Lung (tissue), 12 donors: ENCODE measurements around the gene COL4A3. TPM values are rescaled to one million over a fixed set of nuclear protein-coding genes. Genes with fewer than 3 reads are reported as not detected.

Source experiments
- ATAC-seq: fragments of 200-7000 bp; cut with Tn5 transposase; one replicate; pipeline ENCODE4 v1.9.1; 2020; ENCODE audit warnings: moderate number of reproducible peaks; ENCODE audit not compliant: insufficient read depth, low FRiP score
- DNase-seq, 3 donors: peaks; one replicate each; pipeline ENCODE4 v3.0.0-alpha.2; 2013 to 2017
- H3K27ac ChIP-seq, 2 donors: one replicate each; pipeline ENCODE4 v1.5.1; 2013; ENCODE audit warnings: mild to moderate bottlenecking in 2 of 2, moderate library complexity in 2 of 2, control low read depth in 1 of 2, inconsistent platforms in 1 of 2, low read depth in 1 of 2, low read length in 1 of 2
- H3K27me3 ChIP-seq, 3 donors: one replicate each; pipeline ENCODE4 v1.5.1; 2013; ENCODE audit warnings: low read length in 2 of 3; ENCODE audit not compliant: control insufficient read depth in 3 of 3, insufficient read depth in 3 of 3
- H3K36me3 ChIP-seq, 4 donors: one replicate each; pipeline ENCODE4 v1.5.1; 2013; ENCODE audit warnings: low read length in 4 of 4, mild to moderate bottlenecking in 1 of 4, moderate library complexity in 1 of 4; ENCODE audit not compliant: control insufficient read depth in 4 of 4, insufficient read depth in 4 of 4
- H3K4me1 ChIP-seq, 5 donors: one replicate each; pipeline ENCODE4 v1.5.1; 2013; ENCODE audit warnings: low read length in 5 of 5, mild to moderate bottlenecking in 2 of 5, moderate library complexity in 1 of 5; ENCODE audit not compliant: control insufficient read depth in 5 of 5, insufficient read depth in 5 of 5
- H3K4me3 ChIP-seq: one replicate; pipeline ENCODE4 v1.5.1; 2013; ENCODE audit warnings: mild to moderate bottlenecking, control low read depth, moderate library complexity
- H3K9ac ChIP-seq, 2 donors: one replicate each; pipeline ENCODE4 v1.5.1; 2013; ENCODE audit warnings: low read length in 2 of 2, control low read depth in 1 of 2; ENCODE audit not compliant: insufficient read depth in 1 of 2
- H3K9me3 ChIP-seq, 4 donors: one replicate each; pipeline ENCODE4 v1.5.1; 2013; ENCODE audit warnings: low read length in 3 of 4, mild to moderate bottlenecking in 1 of 4, moderate library complexity in 1 of 4; ENCODE audit not compliant: control insufficient read depth in 4 of 4, insufficient read depth in 3 of 4
- CTCF ChIP-seq: IDR thresholded peaks from 2 replicates; pipeline ENCODE4 v1.5.1; 2012; ENCODE audit warnings: mild to moderate bottlenecking; ENCODE audit errors: control extremely low read depth, extremely low read depth
- WGBS, 2 donors: extraction: QIAGEN DNeasy Blood & Tissue Kit; methylation state at CpG; one replicate each; pipeline ENCODE4 v1.1.7; 2013; 5-methylcytosine and 5-hydroxymethylcytosine counted together
- polyA plus RNA-seq, 2 donors: library from polyadenylated mRNA; stranded (reverse); fragments of 200-250 nt; gene quantifications; one replicate each; pipeline ENCODE4 v1.2.1, GENCODE V29; 2013
- total RNA-seq, 2 donors: library from RNA; depleted of rRNA in 1 of 2; stranded (reverse); fragments of >200 nt in 1 of 2; gene quantifications; one replicate each; pipeline ENCODE4 v1.2.1, GENCODE V29; 2014 to 2021
- donor health status: control.
- donor health status: control.
- donor health status: Bipolar disorder and iron deficiency.
- donor health status: healthy.
- donor health status: DM: yes; HTN: yes; CAD: no.

COL4A3 gene
- total and polyA plus RNA-seq, 4 donors: 3.5 to 34.2 (median 20.2) TPM

GRCh38 chr2:227287771-227288170, 123.3 kb downstream of the COL4A3 start:
- H3K9ac ChIP-seq: no peak overlapping the region
- 86 to 90% methylated on average over 5 of the region's 5 CpGs for WGBS, 2 donors
- no peak overlapping the region for H3K27ac ChIP-seq
- peaks cover 0 to under 1% (median 0%) of the 10 kb centered on the region in 4 donors for H3K36me3 ChIP-seq
- no peak for DNase-seq
- H3K9me3 ChIP-seq: no peaks in the 10 kb centered on the region
- no peak for ATAC-seq
- no peaks in the 10 kb centered on the region for H3K27me3 ChIP-seq
- no peak overlapping the region for H3K4me3 ChIP-seq
- peaks cover 0 to 3% (median 0%) of the 10 kb centered on the region in 5 donors for H3K4me1 ChIP-seq
- TF ChIP-seq CTCF: no peak

GRCh38 chr2:227292314-227292713, 127.9 kb downstream of the COL4A3 start:
- 85 to 89% methylated on average over 3 of the region's 3 CpGs for WGBS, 2 donors

GRCh38 chr2:227293531-227293930, 129.1 kb downstream of the COL4A3 start:
- Histone ChIP-seq H3K27ac (no peak overlapping the region), H3K9me3 (no peaks in the 10 kb centered on the region), H3K9ac (no peak overlapping the region), H3K4me3 (no peak overlapping the region), H3K4me1 (no peaks in the 10 kb centered on the region), H3K36me3 (no peaks in the 10 kb centered on the region), H3K27me3 (no peaks in the 10 kb centered on the region)
- TF ChIP-seq CTCF: no peak
- DNase-seq (no peak), ATAC-seq (no peak)
- WGBS, 2 donors: 72 to 73% methylated on average over 4 of the region's 4 CpGs

More at GRCh38 chr2:227292314-227292713, 127.9 kb downstream of the COL4A3 start:
- no peak overlapping the region for H3K27ac ChIP-seq
- TF ChIP-seq CTCF: no peak
- no peak overlapping the region for H3K9ac ChIP-seq
- peaks cover 0 to 3% (median 0%) of the 10 kb centered on the region in 5 donors for H3K4me1 ChIP-seq
- H3K9me3 ChIP-seq: no peaks in the 10 kb centered on the region
- DNase-seq: no peak
- no peak overlapping the region for H3K4me3 ChIP-seq
- H3K27me3 ChIP-seq: no peaks in the 10 kb centered on the region
- ATAC-seq: no peak
- H3K36me3 ChIP-seq: no peaks in the 10 kb centered on the region

GRCh38 chr2:227295806-227296205, 131.4 kb downstream of the COL4A3 start:
- no peak for ATAC-seq
- Histone ChIP-seq H3K4me3 (no peak overlapping the region), H3K27ac (no peak overlapping the region), H3K9me3 (no peaks in the 10 kb centered on the region), H3K9ac (no peak overlapping the region), H3K27me3 (no peaks in the 10 kb centered on the region), H3K36me3 (no peaks in the 10 kb centered on the region), H3K4me1 (no peaks in the 10 kb centered on the region)
- DNase-seq: no peak
- 88 to 93% methylated on average over 4 of the region's 4 CpGs for WGBS, 2 donors
- TF ChIP-seq CTCF: no peak
